HCT116 (cell line): ENCODE data around the gene ALKBH1.

Experiments
- ATF3 ChIP-seq: IDR thresholded peaks from 2 replicates; pipeline ENCODE4 v1.6.1; 2012
- CTCF ChIP-seq, 3 experiments: fragments of 200-600 bp in 1 of 3; sonication (generic) in 1 of 3; IDR thresholded peaks in 2 of 3; conservative IDR thresholded peaks in 1 of 3; 2 replicates each; pipeline ENCODE4 v1.5.1; 2012 to 2017; ENCODE audit warnings: low read depth in 2 of 3, low read length in 2 of 3, antibody characterized with exemption in 1 of 3, borderline replicate concordance in 1 of 3, control low read depth in 1 of 3, mild to moderate bottlenecking in 1 of 3, mixed read lengths in 1 of 3, mixed run types in 1 of 3, moderate library complexity in 1 of 3; ENCODE audit not compliant: insufficient read depth in 1 of 3
- EZH2 ChIP-seq: fragments of 200-600 bp; sonication (generic); IDR thresholded peaks from 2 replicates; pipeline ENCODE4 v1.6.1; 2017; ENCODE audit warnings: antibody characterized with exemption, mixed run types
- EZH2phosphoT487 ChIP-seq: fragments of 200-600 bp; IDR thresholded peaks from 2 replicates; pipeline ENCODE4 v1.6.1; 2018; ENCODE audit warnings: antibody characterized with exemption, borderline replicate concordance
- FOSL1 ChIP-seq: IDR thresholded peaks from 2 replicates; pipeline ENCODE4 v1.6.1; 2012; ENCODE audit warnings: low read depth
- MAX ChIP-seq: IDR thresholded peaks from 2 replicates; pipeline ENCODE4 v1.6.1; 2012
- POLR2A ChIP-seq: IDR thresholded peaks from 2 replicates; pipeline ENCODE4 v1.7.0; 2011; ENCODE audit warnings: borderline replicate concordance; ENCODE audit not compliant: insufficient read depth, insufficient read length; ENCODE audit errors: extremely low read depth
- POLR2AphosphoS5 ChIP-seq: IDR thresholded peaks from 2 replicates; pipeline ENCODE4 v1.6.1; 2011; ENCODE audit warnings: mild to moderate bottlenecking, low read depth, low read length, moderate library complexity
- SIN3A ChIP-seq: IDR thresholded peaks from 2 replicates; pipeline ENCODE4 v1.6.1; 2012; ENCODE audit warnings: low read depth
- SP1 ChIP-seq: IDR thresholded peaks from 2 replicates; pipeline ENCODE4 v1.6.1; 2012; ENCODE audit warnings: low read depth
- SRF ChIP-seq: IDR thresholded peaks from 2 replicates; pipeline ENCODE4 v1.6.1; 2012; ENCODE audit warnings: low read depth
- YY1 ChIP-seq: IDR thresholded peaks from 2 replicates; pipeline ENCODE4 v1.6.1; 2011; ENCODE audit warnings: low read length, low read depth, moderate library complexity, mild to moderate bottlenecking; ENCODE audit not compliant: insufficient replicate concordance; ENCODE audit errors: extremely low read depth
- ZFX ChIP-seq: fragments of 450-650 bp; IDR thresholded peaks from 2 replicates; pipeline ENCODE4 v1.6.1; 2017
- ZNF274 ChIP-seq: fragments of 200-500 bp; sonication (Bioruptor generic); IDR thresholded peaks from 2 replicates; pipeline ENCODE4 v1.6.1; 2014; ENCODE audit warnings: mild to moderate bottlenecking, low read depth, low read length, inconsistent platforms

- TF ChIP-seq CTCF (IDR thresholded peaks at IDR 0.05 in 2 of 3, conservative IDR thresholded peaks at IDR 0.05 in 1 of 3; ENCODE audit: borderline replicate concordance in 1 of 3, insufficient read depth in 1 of 3, low read depth in 2 of 3, low read length in 2 of 3) (no peak), SP1 (no peak), ZNF274 (no peak), EZH2 (no peak), ZFX (no peak), SRF (no peak), EZH2phosphoT487 (no peak), SIN3A (no peak), ATF3 (no peak), POLR2AphosphoS5 (no peak), FOSL1 (no peak), POLR2A (no peak), MAX (no peak), YY1 (no peak)
Measured at GRCh38 chr14:77738559-77739250, 30.9 kb upstream of the ALKBH1 start.
